GM10266 (cell line): Measurements from ENCODE around the gene BRCC3.

ENCODE experiments used
- DNase-seq: peaks from one replicate; pipeline ENCODE4 v3.0.0; 2012; ENCODE audit errors: extremely low spot score
- TF ChIP-seq, protein P1 (sequence below): IDR thresholded peaks from 2 replicates; pipeline ENCODE4 v1.5.1; 2012; ENCODE audit warnings: mild to moderate bottlenecking, low read depth; ENCODE audit not compliant: control insufficient read depth, insufficient read depth; ENCODE audit errors: missing control alignments

The BRCC3 gene

DNA sequence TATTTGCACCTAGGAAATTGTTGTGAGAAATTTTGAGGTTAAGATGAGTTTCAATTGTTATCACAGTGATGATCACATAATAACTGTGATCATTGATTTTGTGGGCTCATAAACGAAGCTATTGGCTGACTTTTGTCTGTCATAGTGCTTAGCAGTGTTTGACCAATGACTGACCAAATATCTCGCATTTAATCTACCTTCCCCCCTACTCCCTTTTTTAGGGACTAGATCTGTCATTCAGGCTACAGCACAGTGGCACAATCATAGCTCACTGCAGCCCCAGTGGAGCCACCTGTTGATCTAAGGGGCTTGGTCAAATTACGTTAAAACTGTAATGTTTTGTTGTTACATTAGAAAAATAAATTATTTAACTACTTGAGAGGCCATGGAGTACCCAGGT, 43.2 kb upstream of the BRCC3 start:
- TF ChIP-seq, protein P1, sequence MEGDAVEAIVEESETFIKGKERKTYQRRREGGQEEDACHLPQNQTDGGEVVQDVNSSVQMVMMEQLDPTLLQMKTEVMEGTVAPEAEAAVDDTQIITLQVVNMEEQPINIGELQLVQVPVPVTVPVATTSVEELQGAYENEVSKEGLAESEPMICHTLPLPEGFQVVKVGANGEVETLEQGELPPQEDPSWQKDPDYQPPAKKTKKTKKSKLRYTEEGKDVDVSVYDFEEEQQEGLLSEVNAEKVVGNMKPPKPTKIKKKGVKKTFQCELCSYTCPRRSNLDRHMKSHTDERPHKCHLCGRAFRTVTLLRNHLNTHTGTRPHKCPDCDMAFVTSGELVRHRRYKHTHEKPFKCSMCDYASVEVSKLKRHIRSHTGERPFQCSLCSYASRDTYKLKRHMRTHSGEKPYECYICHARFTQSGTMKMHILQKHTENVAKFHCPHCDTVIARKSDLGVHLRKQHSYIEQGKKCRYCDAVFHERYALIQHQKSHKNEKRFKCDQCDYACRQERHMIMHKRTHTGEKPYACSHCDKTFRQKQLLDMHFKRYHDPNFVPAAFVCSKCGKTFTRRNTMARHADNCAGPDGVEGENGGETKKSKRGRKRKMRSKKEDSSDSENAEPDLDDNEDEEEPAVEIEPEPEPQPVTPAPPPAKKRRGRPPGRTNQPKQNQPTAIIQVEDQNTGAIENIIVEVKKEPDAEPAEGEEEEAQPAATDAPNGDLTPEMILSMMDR, result peak; percentile 23

DNA sequence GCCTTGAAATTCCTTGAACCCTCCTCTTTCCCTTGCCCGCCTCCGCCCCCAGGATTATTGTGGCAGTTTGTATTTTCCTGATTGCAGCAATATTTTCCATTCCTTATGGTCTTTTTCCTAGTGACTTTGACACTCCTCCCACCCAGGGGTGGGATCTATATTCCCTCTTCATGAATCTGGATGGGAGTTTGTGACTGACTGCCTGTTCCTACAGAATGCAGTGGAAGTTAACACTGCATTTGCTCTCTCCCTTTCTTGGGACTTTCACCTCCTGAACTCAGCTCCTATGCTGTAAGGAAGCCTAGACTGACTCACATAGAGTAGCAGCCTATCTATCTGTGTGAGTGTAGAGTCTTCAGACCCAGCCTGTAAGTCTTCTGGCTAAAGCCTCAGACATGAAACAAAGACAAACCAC, 42.4 kb upstream of the BRCC3 start:
- TF ChIP-seq, protein P1, result no peak
- no peak for DNase-seq

More for the DNA sequence above, 43.2 kb upstream of the BRCC3 start:
- peak; percentile 6 for DNase-seq

GRCh38 chrX:155031657-155032056, 39.7 kb upstream of the BRCC3 start:
- DNase-seq, result no peak

GRCh38 chrX:155035688-155036087, 35.6 kb upstream of the BRCC3 start:
- TF ChIP-seq, protein P1, result no peak
- no peak for DNase-seq

More at GRCh38 chrX:155031657-155032056, 39.7 kb upstream of the BRCC3 start:
- TF ChIP-seq, protein P1, result no peak

- DNase-seq, result no peak
- TF ChIP-seq, protein P1, result no peak
Observed at GRCh38 chrX:155046129-155046810, 25.0 kb upstream of the BRCC3 start.

DNA sequence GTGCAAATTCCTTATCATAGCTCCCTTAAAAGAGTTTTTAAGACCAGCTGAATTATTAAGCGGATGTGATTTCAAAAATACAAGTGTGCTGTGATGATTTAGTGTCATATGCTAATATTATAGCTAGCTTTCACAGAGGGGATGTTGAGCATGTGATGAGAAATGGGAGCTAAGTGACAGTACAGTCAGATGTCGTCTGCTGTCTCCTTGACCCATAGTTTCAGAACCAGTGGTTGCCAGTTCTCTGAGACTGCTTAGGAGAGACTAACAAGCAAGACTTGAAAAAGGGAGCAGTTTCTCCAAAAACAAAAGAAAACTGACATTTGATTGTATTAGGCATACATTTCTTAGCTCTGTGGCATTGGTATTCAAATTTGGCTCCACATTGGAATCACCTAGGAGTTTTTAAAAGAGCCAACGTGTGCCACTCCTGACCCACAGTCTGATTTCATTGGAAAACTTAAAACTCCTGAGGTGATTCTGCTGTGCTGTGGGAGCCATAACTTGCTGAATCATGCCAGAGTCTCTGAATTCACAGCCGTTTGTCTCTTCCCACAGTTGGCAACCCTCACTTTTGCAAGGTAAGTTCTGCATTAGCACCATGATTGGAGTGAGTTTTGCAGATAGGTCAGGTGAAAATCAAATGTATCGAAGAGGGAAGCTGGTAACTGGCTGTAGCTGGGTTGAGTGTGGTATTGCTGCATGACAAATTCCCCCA, 24.3 kb upstream of the BRCC3 start:
- TF ChIP-seq, protein P1, result no peak
- no peak for DNase-seq

GRCh38 chrX:155048977-155049619, 22.2 kb upstream of the BRCC3 start:
- no peak for DNase-seq

More at GRCh38 chrX:155048977-155049619, 22.2 kb upstream of the BRCC3 start:
- TF ChIP-seq, protein P1, result peak; percentile 42
